PC-9 (cell line): ENCODE results near the gene POMP. TPM values are rescaled to one million over a fixed set of nuclear protein-coding genes. Genes with fewer than 3 reads are reported as not detected.

ENCODE experiments used
- BruUV-seq: library from RNA; stranded (reverse); fragments of 400-500 nt; replicated peaks from 2 replicates; lab custom pipeline; 2021; lab: Mats Ljungman, UMichigan
- CTCF ChIA-PET: fragments of 300-600 bp; sonication (Branson Sonifier 250); formaldehyde crosslinking; loops from one replicate; lab custom pipeline; 2022; ENCODE audit warnings: antibody characterized with exemption; lab: Charles Lee
- POLR2A ChIA-PET: fragments of 300-600 bp; sonication (Branson Sonifier 250); formaldehyde crosslinking; loops from one replicate; lab custom pipeline; 2022; ENCODE audit warnings: antibody characterized with exemption; ENCODE audit not compliant: unreplicated experiment; lab: Charles Lee
- DNase-seq, 2 experiments: peaks; one replicate each; pipeline versions ENCODE4 v3.0.0 to v3.0.0-alpha.2; 2015 to 2022; ENCODE audit warnings: mixed read lengths in 1 of 2
- H2AFZ ChIP-seq: fragments of 200-600 bp; sonication (generic); 2 replicates; pipeline ENCODE4 v1.8.1; 2017; ENCODE audit warnings: antibody characterized with exemption
- H3F3A ChIP-seq: fragments of 200-600 bp; sonication (generic); 2 replicates; pipeline ENCODE4 v1.8.1; 2017; ENCODE audit warnings: antibody characterized with exemption, mild to moderate bottlenecking, low read depth; ENCODE audit not compliant: insufficient read depth
- H3K27ac ChIP-seq: fragments of 200-600 bp; sonication (generic); 2 replicates; pipeline ENCODE4 v1.6.1; 2016; ENCODE audit warnings: mixed run types
- H3K27me3 ChIP-seq: fragments of 200-600 bp; sonication (generic); 2 replicates; pipeline ENCODE4 v1.6.1; 2016; ENCODE audit warnings: low read depth, mixed run types; ENCODE audit not compliant: insufficient read depth
- H3K36me3 ChIP-seq: fragments of 200-600 bp; sonication (generic); 2 replicates; pipeline ENCODE4 v1.6.1; 2016; ENCODE audit warnings: low read depth, mixed run types
- H3K4me1 ChIP-seq: fragments of 200-600 bp; sonication (generic); replicated peaks from 2 replicates; pipeline ENCODE4 v1.6.1; 2016; ENCODE audit warnings: mixed run types; ENCODE audit not compliant: insufficient read depth
- H3K4me2 ChIP-seq: fragments of 200-600 bp; sonication (generic); 2 replicates; pipeline ENCODE4 v1.6.1; 2017; ENCODE audit warnings: mixed run types
- H3K4me3 ChIP-seq: fragments of 200-600 bp; sonication (generic); 2 replicates; pipeline ENCODE4 v1.6.1; 2016; ENCODE audit warnings: mixed run types
- H3K79me2 ChIP-seq: fragments of 200-600 bp; sonication (generic); 2 replicates; pipeline ENCODE4 v1.6.1; 2017; ENCODE audit warnings: low read depth, mixed run types
- H3K9me2 ChIP-seq: fragments of 200-600 bp; sonication (generic); 2 replicates; pipeline ENCODE4 v1.8.1; 2017; ENCODE audit warnings: mild to moderate bottlenecking; ENCODE audit not compliant: insufficient read depth
- H3K9me3 ChIP-seq: fragments of 200-600 bp; sonication (generic); 2 replicates; pipeline ENCODE4 v1.8.1; 2016; ENCODE audit warnings: low read depth; ENCODE audit not compliant: insufficient read depth
- H4K20me1 ChIP-seq: fragments of 200-600 bp; sonication (generic); 2 replicates; pipeline ENCODE4 v1.8.1; 2017; ENCODE audit not compliant: insufficient read depth
- EZH2 ChIP-seq: fragments of 200-600 bp; sonication (generic); IDR thresholded peaks from 2 replicates; pipeline ENCODE4 v1.8.0; 2017; ENCODE audit warnings: antibody characterized with exemption, low read depth
- intact Hi-C: fragments of 100-400 bp; cut with micrococcal nuclease; formaldehyde crosslinking; loops from one replicate; pipeline ENCODE4 v1.10.0; 2022; ENCODE audit not compliant: unreplicated experiment
- total RNA-seq: library from RNA; stranded (reverse); gene quantifications from 2 replicates; pipeline ENCODE4 v1.2.3, GENCODE V29; 2021
- TF ChIP-seq, protein P1 (sequence below): fragments of 200-600 bp; sonication (generic); conservative IDR thresholded peaks from 2 replicates; pipeline ENCODE4 v1.6.1; 2017; ENCODE audit warnings: mixed run types, antibody characterized with exemption, mild to moderate bottlenecking, moderate library complexity

POMP gene
- total RNA-seq, 1 experiment from 2014 or later, result 63.7 TPM

DNA sequence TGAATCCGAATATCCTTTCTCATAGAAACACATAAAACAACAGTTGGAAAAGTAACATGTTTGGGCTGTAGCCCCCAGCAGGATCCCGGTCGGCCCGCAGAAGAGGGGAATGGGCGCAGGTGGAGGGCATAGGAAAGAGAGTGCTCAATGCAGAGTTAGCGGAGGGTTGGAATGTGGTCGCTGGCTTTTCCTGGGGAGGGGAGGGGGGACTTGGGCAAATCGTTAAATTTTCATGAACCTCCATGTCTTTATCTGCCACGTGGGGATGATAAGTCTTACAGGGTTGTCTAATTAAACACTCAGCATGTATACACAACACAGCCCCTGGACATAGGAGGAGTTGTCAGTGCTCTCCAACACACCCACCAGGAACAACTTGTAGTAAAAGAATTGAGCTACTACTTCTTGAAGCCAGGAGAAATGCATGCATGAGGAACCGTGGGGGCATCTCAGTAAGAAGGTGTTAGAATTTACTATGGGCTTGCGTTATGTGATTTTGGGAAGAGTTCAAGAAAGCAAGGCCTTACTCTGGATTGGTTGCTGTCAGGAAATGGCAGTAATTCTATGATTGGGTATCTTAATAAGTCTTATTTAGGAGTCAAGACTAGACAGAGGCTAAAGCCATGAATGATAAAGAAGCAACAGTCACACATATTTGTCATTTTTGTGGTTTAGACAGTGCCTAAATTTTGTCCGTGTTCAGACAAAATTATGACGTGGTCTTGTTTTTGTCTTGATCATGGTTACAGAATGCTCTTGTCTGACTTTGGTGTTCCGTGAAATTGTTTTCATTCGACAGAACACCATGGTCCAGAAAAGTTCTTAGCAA, 60.5 kb downstream of the POMP start:
- Histone ChIP-seq H3K36me3 (no peaks in the 10 kb centered on the region), H2AFZ (no peak overlapping the region), H3K27ac (no peak overlapping the region), H3K4me2 (no peak overlapping the region), H3K4me3 (no peak overlapping the region), H4K20me1 (no peaks in the 10 kb centered on the region), H3F3A (peaks cover 13% of the 10 kb centered on the region; the same call in 1 of the 2 replicates), H3K27me3 (no peaks in the 10 kb centered on the region), H3K9me3 (no peaks in the 10 kb centered on the region), H3K4me1 (peaks cover 17% of the 10 kb centered on the region), H3K9me2 (no peaks in the 10 kb centered on the region; the same call in 1 of the 2 replicates), H3K79me2 (no peaks in the 10 kb centered on the region)
- BruUV-seq, result no TSS peak
- no peak for DNase-seq
- ChIA-PET POLR2A (no interaction called here), CTCF (no interaction called here)
- no peak for TF ChIP-seq EZH2
- TF ChIP-seq, protein P1, sequence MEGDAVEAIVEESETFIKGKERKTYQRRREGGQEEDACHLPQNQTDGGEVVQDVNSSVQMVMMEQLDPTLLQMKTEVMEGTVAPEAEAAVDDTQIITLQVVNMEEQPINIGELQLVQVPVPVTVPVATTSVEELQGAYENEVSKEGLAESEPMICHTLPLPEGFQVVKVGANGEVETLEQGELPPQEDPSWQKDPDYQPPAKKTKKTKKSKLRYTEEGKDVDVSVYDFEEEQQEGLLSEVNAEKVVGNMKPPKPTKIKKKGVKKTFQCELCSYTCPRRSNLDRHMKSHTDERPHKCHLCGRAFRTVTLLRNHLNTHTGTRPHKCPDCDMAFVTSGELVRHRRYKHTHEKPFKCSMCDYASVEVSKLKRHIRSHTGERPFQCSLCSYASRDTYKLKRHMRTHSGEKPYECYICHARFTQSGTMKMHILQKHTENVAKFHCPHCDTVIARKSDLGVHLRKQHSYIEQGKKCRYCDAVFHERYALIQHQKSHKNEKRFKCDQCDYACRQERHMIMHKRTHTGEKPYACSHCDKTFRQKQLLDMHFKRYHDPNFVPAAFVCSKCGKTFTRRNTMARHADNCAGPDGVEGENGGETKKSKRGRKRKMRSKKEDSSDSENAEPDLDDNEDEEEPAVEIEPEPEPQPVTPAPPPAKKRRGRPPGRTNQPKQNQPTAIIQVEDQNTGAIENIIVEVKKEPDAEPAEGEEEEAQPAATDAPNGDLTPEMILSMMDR, result no peak
- intact Hi-C loops, result no loop called here

DNA sequence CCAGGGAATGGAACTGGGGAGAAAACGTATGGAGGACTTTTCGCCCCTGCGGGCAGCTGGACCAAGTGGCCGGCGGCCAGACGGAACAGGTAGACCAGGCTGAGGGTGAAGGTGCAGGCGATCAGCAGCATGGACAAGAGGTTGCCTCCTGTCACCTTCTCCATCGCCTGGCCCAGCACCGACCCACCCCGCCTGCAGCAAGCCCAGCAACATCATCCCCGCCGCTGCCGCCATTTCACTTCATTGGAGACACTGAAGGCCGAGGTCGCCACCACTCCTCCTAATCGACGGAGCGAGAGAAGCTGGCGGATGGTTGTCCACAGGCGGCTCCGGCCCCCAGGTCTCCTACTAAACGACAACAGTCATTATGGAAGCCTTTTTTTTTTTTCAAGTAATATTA, 64.9 kb downstream of the POMP start:
- H3K27ac ChIP-seq, result no peak overlapping the region
- H3K4me3 ChIP-seq, result no peak overlapping the region
- ChIA-PET CTCF (no interaction called here), POLR2A (no interaction called here)
- H3K4me2 ChIP-seq, result no peak overlapping the region
- no TSS peak for BruUV-seq
- TF ChIP-seq, protein P1, result no peak
- TF ChIP-seq EZH2, result no peak
- no peaks in the 10 kb centered on the region for H3K36me3 ChIP-seq
- H3K9me2 ChIP-seq, result no peaks in the 10 kb centered on the region; the same call in 1 of the 2 replicates
- H3K9me3 ChIP-seq, result no peaks in the 10 kb centered on the region
- no peaks in the 10 kb centered on the region for H3K27me3 ChIP-seq
- DNase-seq, result no peak
- intact Hi-C loops, result no loop called here
- no peaks in the 10 kb centered on the region for H3K79me2 ChIP-seq
- no peaks in the 10 kb centered on the region for H4K20me1 ChIP-seq
- H3K4me1 ChIP-seq, result no peaks in the 10 kb centered on the region
- H2AFZ ChIP-seq, result no peak overlapping the region
- H3F3A ChIP-seq, result no peaks in the 10 kb centered on the region

DNA sequence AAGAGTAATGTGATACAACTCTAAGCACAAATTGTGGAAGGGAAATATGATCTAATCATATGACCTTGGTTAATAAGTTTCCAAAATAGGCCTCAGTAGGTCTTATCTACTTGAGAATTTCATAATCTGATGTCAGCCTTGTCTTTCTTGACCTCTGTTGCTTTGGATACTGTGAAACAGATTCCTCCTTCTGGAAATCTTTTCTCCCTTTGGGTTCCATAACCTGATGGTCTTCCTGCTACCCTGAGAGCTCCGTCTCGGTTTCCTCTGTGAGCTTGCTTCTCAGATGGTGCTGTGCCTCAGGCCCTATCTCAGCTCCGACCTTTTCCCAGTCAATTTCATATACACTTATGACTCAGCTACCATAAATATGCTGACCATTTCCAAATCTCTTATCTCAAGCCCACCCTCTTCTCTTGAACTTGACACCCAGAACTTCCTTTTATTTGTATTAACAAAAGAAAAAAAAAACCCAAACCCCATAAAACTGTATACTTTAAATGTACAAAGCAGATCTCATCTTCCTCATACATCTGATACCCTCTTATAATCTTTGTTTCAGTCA, 66.2 kb downstream of the POMP start:
- H3K79me2 ChIP-seq, result no peaks in the 10 kb centered on the region
- H3K27me3 ChIP-seq, result no peaks in the 10 kb centered on the region
- CTCF ChIA-PET, result no interaction called here
- POLR2A ChIA-PET, result no interaction called here
- no peak for DNase-seq
- H3K4me1 ChIP-seq, result no peaks in the 10 kb centered on the region
- no peak overlapping the region for H3K27ac ChIP-seq
- no peak overlapping the region for H3K4me2 ChIP-seq
- H3K9me2 ChIP-seq, result no peaks in the 10 kb centered on the region; the same call in 1 of the 2 replicates
- no peaks in the 10 kb centered on the region for H3K36me3 ChIP-seq
- H2AFZ ChIP-seq, result no peak overlapping the region
- intact Hi-C loops, result no loop called here
- no peaks in the 10 kb centered on the region for H3F3A ChIP-seq
- TF ChIP-seq EZH2, result no peak
- TF ChIP-seq, protein P1, result no peak
- no peaks in the 10 kb centered on the region for H4K20me1 ChIP-seq
- H3K4me3 ChIP-seq, result no peak overlapping the region
- H3K9me3 ChIP-seq, result no peaks in the 10 kb centered on the region
- BruUV-seq, result no TSS peak

Other genes with a start within 250 kb of the POMP start
- not detected in 2 replicates for gene FLT1, start 164.0 kb upstream of the POMP start, total RNA-seq
- gene SLC46A3, start 59.8 kb downstream of the POMP start, total RNA-seq, result 0.15 and 0.25 TPM in 2 replicates
- gene MTUS2, start 161.2 kb downstream of the POMP start, total RNA-seq, result not detected in 2 replicates